Effector CD8-positive, alpha-beta T cell (primary cell): ENCODE measurements around the gene POU2F1.
"Not testable (repeated sequence)": the region's sequence is repeated elsewhere in the genome, so short reads cannot be mapped to it uniquely, and the experiment has no call there.

ENCODE experiments used
- DNase-seq: peaks from one replicate; lab custom pipeline; 2025; lab: John Stamatoyannopoulos, UW

POU2F1 gene

GRCh38 chr1:167205306-167206050 is 15.2 kb upstream of the POU2F1 start:
- not testable (repeated sequence) for DNase-seq

GRCh38 chr1:167206166-167206835 is 14.4 kb upstream of the POU2F1 start:
- DNase-seq: no peak

GRCh38 chr1:167207940-167208623 is 12.6 kb upstream of the POU2F1 start:
- no peak for DNase-seq

- no peak for DNase-seq
These were observed 12.1 kb upstream of the POU2F1 start for GRCh38 chr1:167208624-167208976.

GRCh38 chr1:167209044-167209443 is 11.6 kb upstream of the POU2F1 start:
- DNase-seq: no peak

- DNase-seq: no peak
These were observed 9.6 kb upstream of the POU2F1 start for GRCh38 chr1:167210966-167211674.

- DNase-seq: no peak
These were observed 8.7 kb upstream of the POU2F1 start for GRCh38 chr1:167212025-167212424.

- no peak for DNase-seq
These were observed 3.9 kb upstream of the POU2F1 start for GRCh38 chr1:167216809-167217208.

- DNase-seq: no peak
These were observed 1.5 kb upstream of the POU2F1 start for GRCh38 chr1:167219194-167219593.

- peak; percentile 85 for DNase-seq
These were observed 795 bp upstream of the POU2F1 start for GRCh38 chr1:167219646-167220536.

GRCh38 chr1:167221126-167221737 is 546 bp downstream of the POU2F1 start:
- peak; percentile 20 for DNase-seq

- DNase-seq: peak; percentile 45
These were observed 1.3 kb downstream of the POU2F1 start for GRCh38 chr1:167221738-167222610.

GRCh38 chr1:167223144-167224103 is 2.7 kb downstream of the POU2F1 start:
- no peak for DNase-seq

GRCh38 chr1:167224734-167225235 is 4.1 kb downstream of the POU2F1 start:
- not testable (repeated sequence) for DNase-seq

- DNase-seq: no peak
These were observed 5.2 kb downstream of the POU2F1 start for GRCh38 chr1:167225920-167226319.

GRCh38 chr1:167227934-167228378 is 7.3 kb downstream of the POU2F1 start:
- DNase-seq: no peak

- DNase-seq: no peak
These were observed 9.2 kb downstream of the POU2F1 start for GRCh38 chr1:167229719-167230385.

- no peak for DNase-seq
These were observed 9.8 kb downstream of the POU2F1 start for GRCh38 chr1:167230437-167230836.
